A673 (cell line): ENCODE data around the gene EPN2.

Experiments used
- EZH2 ChIP-seq: fragments of 200-600 bp; sonication (generic); IDR thresholded peaks from 2 replicates; pipeline ENCODE4 v1.6.1; 2017; ENCODE audit warnings: borderline replicate concordance, low read depth, mild to moderate bottlenecking, mixed read lengths, antibody characterized with exemption, low read length; ENCODE audit not compliant: poor library complexity, severe bottlenecking
- TF ChIP-seq, protein P1 (sequence below): fragments of 300-800, 200-600 bp; sonication (generic); conservative IDR thresholded peaks from 2 replicates; pipeline ENCODE4 v1.5.1; 2017; ENCODE audit warnings: low read depth, mild to moderate bottlenecking, antibody characterized with exemption, low read length, moderate library complexity, mixed read lengths

DNA sequence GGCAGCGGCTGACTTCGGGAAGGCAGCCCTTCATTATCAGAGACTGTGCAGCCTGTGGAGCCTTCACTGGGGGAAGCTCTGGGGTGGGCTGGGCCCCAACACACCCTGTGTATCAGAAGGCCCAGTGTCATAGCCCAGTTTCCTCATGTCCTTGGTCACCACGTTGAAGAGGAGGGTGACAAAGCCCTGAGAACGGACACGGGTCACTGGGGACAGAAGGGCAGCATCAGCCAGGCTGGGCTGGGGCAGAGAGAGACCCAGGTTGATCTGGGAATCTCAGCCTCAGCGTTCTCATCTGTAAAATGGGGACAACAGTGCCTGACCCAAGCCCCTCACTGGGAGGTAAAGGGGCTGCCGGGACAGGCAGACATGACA lies 106.1 kb downstream of the EPN2 start:
- TF ChIP-seq, protein P1, sequence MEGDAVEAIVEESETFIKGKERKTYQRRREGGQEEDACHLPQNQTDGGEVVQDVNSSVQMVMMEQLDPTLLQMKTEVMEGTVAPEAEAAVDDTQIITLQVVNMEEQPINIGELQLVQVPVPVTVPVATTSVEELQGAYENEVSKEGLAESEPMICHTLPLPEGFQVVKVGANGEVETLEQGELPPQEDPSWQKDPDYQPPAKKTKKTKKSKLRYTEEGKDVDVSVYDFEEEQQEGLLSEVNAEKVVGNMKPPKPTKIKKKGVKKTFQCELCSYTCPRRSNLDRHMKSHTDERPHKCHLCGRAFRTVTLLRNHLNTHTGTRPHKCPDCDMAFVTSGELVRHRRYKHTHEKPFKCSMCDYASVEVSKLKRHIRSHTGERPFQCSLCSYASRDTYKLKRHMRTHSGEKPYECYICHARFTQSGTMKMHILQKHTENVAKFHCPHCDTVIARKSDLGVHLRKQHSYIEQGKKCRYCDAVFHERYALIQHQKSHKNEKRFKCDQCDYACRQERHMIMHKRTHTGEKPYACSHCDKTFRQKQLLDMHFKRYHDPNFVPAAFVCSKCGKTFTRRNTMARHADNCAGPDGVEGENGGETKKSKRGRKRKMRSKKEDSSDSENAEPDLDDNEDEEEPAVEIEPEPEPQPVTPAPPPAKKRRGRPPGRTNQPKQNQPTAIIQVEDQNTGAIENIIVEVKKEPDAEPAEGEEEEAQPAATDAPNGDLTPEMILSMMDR, result no peak
- no peak for TF ChIP-seq EZH2
